BJ (cell line): ENCODE results near the gene SRPK1. TPM values are rescaled to one million over a fixed set of nuclear protein-coding genes. Genes with fewer than 3 reads are reported as not detected.

Source experiments
- CTCF ChIA-PET: fragments of 350-600 bp; formaldehyde crosslinking; extraction: SDS; loops from one replicate; lab custom pipeline; 2021; ENCODE audit warnings: antibody characterized with exemption, inconsistent platforms; lab: Yijun Ruan, JAX
- POLR2A ChIA-PET: fragments of 300-600 bp; sonication (Branson Sonifier 250); formaldehyde crosslinking; extraction: SDS; loops from one replicate; lab custom pipeline; 2021; ENCODE audit warnings: antibody characterized with exemption; lab: Charles Lee
- DNase-seq: peaks from one replicate; pipeline ENCODE4 v3.0.0-alpha.2; 2011; ENCODE audit warnings: low read depth
- H3K27me3 ChIP-seq: 2 replicates; pipeline ENCODE4 v1.6.0; 2011; ENCODE audit warnings: low read length; ENCODE audit not compliant: control insufficient read depth, insufficient read depth
- H3K36me3 ChIP-seq: 2 replicates; pipeline ENCODE4 v1.5.1; 2011; ENCODE audit warnings: low read length; ENCODE audit not compliant: control insufficient read depth, insufficient read depth
- H3K4me3 ChIP-seq: 2 replicates; pipeline ENCODE4 v1.5.1; 2011; ENCODE audit warnings: low read depth, mild to moderate bottlenecking, control low read depth, low read length
- polyA plus RNA-seq: library from polyadenylated mRNA; depleted of rRNA; stranded (reverse); fragments of >200 nt; gene quantifications from 2 replicates; pipeline ENCODE4 v1.2.3, GENCODE V29; 2011
- TF ChIP-seq, protein P1 (sequence below): IDR thresholded peaks from 2 replicates; pipeline ENCODE4 v1.5.1; 2011; ENCODE audit warnings: low read depth, mild to moderate bottlenecking, control low read depth, inconsistent platforms, low read length, moderate library complexity; ENCODE audit not compliant: insufficient read depth

Gene SRPK1
- polyA plus RNA-seq, 1 experiment, result 12.6 TPM

DNA sequence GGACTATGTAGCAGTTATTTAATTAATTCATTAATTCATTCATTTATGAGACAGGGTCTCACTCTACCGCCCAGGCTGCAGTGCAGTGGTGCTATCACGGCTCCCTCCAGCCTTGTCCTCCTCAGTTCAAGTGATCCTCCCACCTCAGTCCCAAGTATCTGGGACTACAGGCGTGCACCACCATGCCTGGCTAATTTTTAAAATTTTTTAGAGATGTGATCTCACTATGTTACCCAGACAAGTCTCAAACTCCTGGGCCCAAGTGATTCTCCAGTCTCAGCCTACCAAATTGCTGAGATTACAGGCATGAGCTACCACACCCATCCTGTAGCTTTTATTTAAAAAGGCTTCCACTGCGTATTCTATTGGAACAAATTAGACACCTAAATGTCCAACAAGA is 23.4 kb downstream of the SRPK1 start:
- ChIA-PET POLR2A (no interaction called here), CTCF (no interaction called here)
- H3K4me3 ChIP-seq, result no peak overlapping the region
- DNase-seq, result no peak
- H3K36me3 ChIP-seq, result no peaks in the 10 kb centered on the region
- TF ChIP-seq, protein P1, sequence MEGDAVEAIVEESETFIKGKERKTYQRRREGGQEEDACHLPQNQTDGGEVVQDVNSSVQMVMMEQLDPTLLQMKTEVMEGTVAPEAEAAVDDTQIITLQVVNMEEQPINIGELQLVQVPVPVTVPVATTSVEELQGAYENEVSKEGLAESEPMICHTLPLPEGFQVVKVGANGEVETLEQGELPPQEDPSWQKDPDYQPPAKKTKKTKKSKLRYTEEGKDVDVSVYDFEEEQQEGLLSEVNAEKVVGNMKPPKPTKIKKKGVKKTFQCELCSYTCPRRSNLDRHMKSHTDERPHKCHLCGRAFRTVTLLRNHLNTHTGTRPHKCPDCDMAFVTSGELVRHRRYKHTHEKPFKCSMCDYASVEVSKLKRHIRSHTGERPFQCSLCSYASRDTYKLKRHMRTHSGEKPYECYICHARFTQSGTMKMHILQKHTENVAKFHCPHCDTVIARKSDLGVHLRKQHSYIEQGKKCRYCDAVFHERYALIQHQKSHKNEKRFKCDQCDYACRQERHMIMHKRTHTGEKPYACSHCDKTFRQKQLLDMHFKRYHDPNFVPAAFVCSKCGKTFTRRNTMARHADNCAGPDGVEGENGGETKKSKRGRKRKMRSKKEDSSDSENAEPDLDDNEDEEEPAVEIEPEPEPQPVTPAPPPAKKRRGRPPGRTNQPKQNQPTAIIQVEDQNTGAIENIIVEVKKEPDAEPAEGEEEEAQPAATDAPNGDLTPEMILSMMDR, result no peak
- no peaks in the 10 kb centered on the region for H3K27me3 ChIP-seq

DNA sequence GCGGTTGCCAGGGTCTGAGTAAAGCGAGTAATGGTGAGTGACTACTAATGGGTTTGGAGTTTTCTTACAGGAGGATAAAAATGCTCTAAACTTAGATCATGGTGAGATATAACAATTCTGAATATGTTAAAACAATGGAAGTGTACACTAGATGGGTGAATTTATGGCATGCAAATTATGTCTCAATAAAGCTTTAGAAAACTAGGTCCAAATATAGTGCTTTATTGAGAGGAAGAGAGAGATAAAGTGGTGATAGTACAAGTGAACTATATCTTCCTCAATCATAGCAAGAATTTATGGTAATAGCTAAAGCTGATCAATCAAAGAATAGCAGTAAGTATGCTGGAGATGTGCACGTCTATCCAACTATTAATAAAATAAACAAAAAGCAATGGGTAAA is 23.9 kb downstream of the SRPK1 start:
- ChIA-PET CTCF (no interaction called here), POLR2A (no interaction called here)
- DNase-seq, result no peak
- Histone ChIP-seq H3K4me3 (no peak overlapping the region), H3K27me3 (no peaks in the 10 kb centered on the region), H3K36me3 (no peaks in the 10 kb centered on the region)
- TF ChIP-seq, protein P1, result no peak

DNA sequence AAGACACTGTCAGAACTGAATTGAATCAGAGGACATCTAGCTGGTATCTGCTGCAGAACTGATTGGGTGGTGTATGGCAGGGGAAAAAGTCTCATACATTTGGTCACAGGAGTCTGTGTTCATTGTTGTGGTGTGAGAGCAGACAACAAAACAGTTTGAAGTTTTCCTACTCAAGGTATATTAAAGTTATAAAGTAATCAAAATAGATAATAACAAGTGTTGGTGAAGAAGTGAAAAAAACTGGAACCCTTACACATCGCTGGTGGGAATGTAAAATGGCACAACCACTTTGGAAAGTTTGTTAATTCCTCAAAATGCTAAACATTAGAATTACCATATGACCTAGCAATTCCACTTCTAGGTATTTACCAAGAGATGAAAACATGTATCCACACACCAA is 24.7 kb downstream of the SRPK1 start:
- Histone ChIP-seq H3K27me3 (no peaks in the 10 kb centered on the region), H3K36me3 (no peaks in the 10 kb centered on the region), H3K4me3 (no peak overlapping the region)
- ChIA-PET POLR2A (no interaction called here), CTCF (no interaction called here)
- DNase-seq, result no peak
- TF ChIP-seq, protein P1, result no peak

DNA sequence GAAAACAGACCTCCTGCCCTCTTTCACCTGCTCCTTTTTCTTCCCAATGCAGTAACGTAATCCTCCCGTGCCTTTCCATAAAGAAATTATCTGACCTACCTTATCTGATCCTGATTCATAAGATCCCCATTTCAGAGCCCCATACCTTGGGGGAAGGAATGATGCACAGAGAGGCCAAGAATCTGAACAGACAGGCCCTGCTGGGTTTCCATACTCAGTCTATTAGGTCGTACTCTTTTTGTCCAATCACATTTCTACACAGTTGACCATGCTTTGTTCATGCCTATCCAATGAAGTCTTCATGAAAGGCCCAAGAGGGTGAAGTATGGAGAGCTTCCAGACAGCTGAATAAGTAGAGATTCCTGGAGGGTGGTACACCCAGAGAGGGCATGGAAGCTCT is 25.3 kb downstream of the SRPK1 start:
- no peaks in the 10 kb centered on the region for H3K27me3 ChIP-seq
- DNase-seq, result no peak
- CTCF ChIA-PET, result no interaction called here
- H3K36me3 ChIP-seq, result no peaks in the 10 kb centered on the region
- TF ChIP-seq, protein P1, result no peak
- no peak overlapping the region for H3K4me3 ChIP-seq
- POLR2A ChIA-PET, result no interaction called here

DNA sequence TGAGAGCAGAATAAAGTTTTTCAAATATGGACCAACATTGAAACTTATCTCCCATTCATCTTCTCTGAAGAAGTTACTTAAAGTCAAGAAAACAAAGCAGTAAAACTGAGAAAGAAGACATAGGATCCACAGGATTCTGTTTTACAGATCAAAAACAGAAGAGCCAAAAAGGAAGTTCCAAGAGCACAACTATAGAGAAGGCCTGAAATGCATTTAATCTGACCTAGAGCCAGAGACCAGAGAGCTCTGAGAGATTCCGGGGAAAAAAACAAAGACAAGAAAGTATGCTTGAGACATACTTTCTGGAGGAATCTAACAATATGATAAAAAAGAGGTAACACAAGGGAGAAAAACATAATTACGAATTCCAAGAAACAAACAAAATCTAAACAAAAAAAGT is 26.1 kb downstream of the SRPK1 start:
- ChIA-PET POLR2A (no interaction called here), CTCF (no interaction called here)
- TF ChIP-seq, protein P1, result no peak
- Histone ChIP-seq H3K27me3 (no peaks in the 10 kb centered on the region), H3K4me3 (no peak overlapping the region), H3K36me3 (no peaks in the 10 kb centered on the region)
- DNase-seq, result no peak
